ENCODE measurements around the gene ZFP64.

DNA sequence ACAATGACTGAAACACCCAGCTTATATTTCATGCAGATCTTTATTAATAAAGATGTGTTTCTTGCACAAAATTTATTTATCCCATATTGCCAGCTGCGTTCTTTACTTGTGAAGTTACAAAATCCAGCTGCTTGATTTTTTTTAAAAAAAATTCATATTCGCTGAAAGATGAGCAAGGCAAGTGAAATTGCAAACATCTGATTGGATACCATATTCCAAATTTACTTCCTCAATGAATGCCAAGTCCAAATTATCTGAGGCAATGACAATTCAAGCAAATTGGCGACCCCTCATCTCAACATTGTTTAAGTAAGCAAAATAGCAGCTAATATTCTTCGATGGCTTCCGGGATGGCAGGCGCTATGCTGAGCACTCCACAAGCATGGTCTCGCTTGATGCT, 37.7 kb downstream of the ZFP64 start:
- TF ChIP-seq, protein P1, sequence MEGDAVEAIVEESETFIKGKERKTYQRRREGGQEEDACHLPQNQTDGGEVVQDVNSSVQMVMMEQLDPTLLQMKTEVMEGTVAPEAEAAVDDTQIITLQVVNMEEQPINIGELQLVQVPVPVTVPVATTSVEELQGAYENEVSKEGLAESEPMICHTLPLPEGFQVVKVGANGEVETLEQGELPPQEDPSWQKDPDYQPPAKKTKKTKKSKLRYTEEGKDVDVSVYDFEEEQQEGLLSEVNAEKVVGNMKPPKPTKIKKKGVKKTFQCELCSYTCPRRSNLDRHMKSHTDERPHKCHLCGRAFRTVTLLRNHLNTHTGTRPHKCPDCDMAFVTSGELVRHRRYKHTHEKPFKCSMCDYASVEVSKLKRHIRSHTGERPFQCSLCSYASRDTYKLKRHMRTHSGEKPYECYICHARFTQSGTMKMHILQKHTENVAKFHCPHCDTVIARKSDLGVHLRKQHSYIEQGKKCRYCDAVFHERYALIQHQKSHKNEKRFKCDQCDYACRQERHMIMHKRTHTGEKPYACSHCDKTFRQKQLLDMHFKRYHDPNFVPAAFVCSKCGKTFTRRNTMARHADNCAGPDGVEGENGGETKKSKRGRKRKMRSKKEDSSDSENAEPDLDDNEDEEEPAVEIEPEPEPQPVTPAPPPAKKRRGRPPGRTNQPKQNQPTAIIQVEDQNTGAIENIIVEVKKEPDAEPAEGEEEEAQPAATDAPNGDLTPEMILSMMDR (IDR thresholded peaks at IDR 0.05; ENCODE audit: low read depth, low read length) = no peak
- TF ChIP-seq EZH2phosphoT487 (IDR thresholded peaks at IDR 0.05; ENCODE audit: low read depth) = no peak
